ENCODE data around the gene KIF9.

Gene KIF9

GRCh38 chr3:47283591-47284364 lies 1.2 kb upstream of the KIF9 start:
- DNase-seq (ENCODE audit: low read depth, low spot score) = no peak
- no peaks in the 10 kb centered on the region for H3K9me3 ChIP-seq (ENCODE audit: low read depth, low read length)
- H3K27ac ChIP-seq = no peak overlapping the region

GRCh38 chr3:47283193-47283537 lies 566 bp upstream of the KIF9 start:
- H3K36me3 ChIP-seq (ENCODE audit: insufficient read depth, low read length) = no peaks in the 10 kb centered on the region
- H3K4me3 ChIP-seq = peak overlapping the region; percentile 88
- no peak overlapping the region for H3K27ac ChIP-seq
- TF ChIP-seq POLR2AphosphoS5 (IDR thresholded peaks at IDR 0.05; ENCODE audit: borderline replicate concordance, low read depth, low read length) (no peak), FOXP2 (optimal IDR thresholded peaks at IDR 0.05; ENCODE audit: control extremely low read depth, extremely low read length, insufficient read depth) (no peak), EZH2 (IDR thresholded peaks at IDR 0.05) (no peak)
- no peaks in the 10 kb centered on the region for H3K9me3 ChIP-seq (ENCODE audit: low read depth, low read length)
- DNase-seq (ENCODE audit: low read depth, low spot score) = no peak
- peak overlapping the region; percentile 80 for H3K9ac ChIP-seq (ENCODE audit: insufficient read length)

More at GRCh38 chr3:47283591-47284364, 1.2 kb upstream of the KIF9 start:
- Histone ChIP-seq H3K9ac (ENCODE audit: insufficient read length) (peak overlapping the region; percentile 80), H3K4me3 (peak overlapping the region; percentile 88), H3K36me3 (ENCODE audit: insufficient read depth, low read length) (no peaks in the 10 kb centered on the region)
- TF ChIP-seq FOXP2 (optimal IDR thresholded peaks at IDR 0.05; ENCODE audit: control extremely low read depth, extremely low read length, insufficient read depth) (no peak), POLR2AphosphoS5 (IDR thresholded peaks at IDR 0.05; ENCODE audit: borderline replicate concordance, low read depth, low read length) (no peak)

GRCh38 chr3:47280519-47280918 lies 2.1 kb downstream of the KIF9 start:
- TF ChIP-seq POLR2AphosphoS5 (IDR thresholded peaks at IDR 0.05; ENCODE audit: borderline replicate concordance, low read depth, low read length) (no peak), FOXP2 (optimal IDR thresholded peaks at IDR 0.05; ENCODE audit: control extremely low read depth, extremely low read length, insufficient read depth) (no peak), EZH2 (IDR thresholded peaks at IDR 0.05) (no peak)
- no peaks in the 10 kb centered on the region for H3K36me3 ChIP-seq (ENCODE audit: insufficient read depth, low read length)

GRCh38 chr3:47276558-47276957 lies 6.0 kb downstream of the KIF9 start:
- H3K36me3 ChIP-seq (ENCODE audit: insufficient read depth, low read length) = no peaks in the 10 kb centered on the region
- no peak overlapping the region for H3K4me3 ChIP-seq
- H3K27ac ChIP-seq = no peak overlapping the region
- no peak overlapping the region for H3K9ac ChIP-seq (ENCODE audit: insufficient read length)
- no peaks in the 10 kb centered on the region for H3K9me3 ChIP-seq (ENCODE audit: low read depth, low read length)
- no peak for DNase-seq (ENCODE audit: low read depth, low spot score)
- TF ChIP-seq EZH2 (IDR thresholded peaks at IDR 0.05) = no peak
- no peak for TF ChIP-seq FOXP2 (optimal IDR thresholded peaks at IDR 0.05; ENCODE audit: control extremely low read depth, extremely low read length, insufficient read depth)

More at GRCh38 chr3:47280519-47280918, 2.1 kb downstream of the KIF9 start:
- H3K9me3 ChIP-seq (ENCODE audit: low read depth, low read length) = no peaks in the 10 kb centered on the region
- H3K27ac ChIP-seq = no peak overlapping the region
- no peak overlapping the region for H3K9ac ChIP-seq (ENCODE audit: insufficient read length)
- no peak overlapping the region for H3K4me3 ChIP-seq
- DNase-seq (ENCODE audit: low read depth, low spot score) = no peak

- no peak for DNase-seq (ENCODE audit: low read depth, low spot score)
- Histone ChIP-seq H3K9ac (ENCODE audit: insufficient read length) (no peak overlapping the region), H3K36me3 (ENCODE audit: insufficient read depth, low read length) (no peaks in the 10 kb centered on the region), H3K27ac (no peak overlapping the region), H3K9me3 (ENCODE audit: low read depth, low read length) (no peaks in the 10 kb centered on the region), H3K4me3 (no peak overlapping the region)
- TF ChIP-seq EZH2 (IDR thresholded peaks at IDR 0.05) (no peak), FOXP2 (optimal IDR thresholded peaks at IDR 0.05; ENCODE audit: control extremely low read depth, extremely low read length, insufficient read depth) (no peak), POLR2AphosphoS5 (IDR thresholded peaks at IDR 0.05; ENCODE audit: borderline replicate concordance, low read depth, low read length) (no peak)
Measured at GRCh38 chr3:47274652-47275051, 7.9 kb downstream of the KIF9 start.

- no peak for TF ChIP-seq FOXP2 (optimal IDR thresholded peaks at IDR 0.05; ENCODE audit: control extremely low read depth, extremely low read length, insufficient read depth)
- TF ChIP-seq EZH2 (IDR thresholded peaks at IDR 0.05) = no peak
- TF ChIP-seq POLR2AphosphoS5 (IDR thresholded peaks at IDR 0.05; ENCODE audit: borderline replicate concordance, low read depth, low read length) = no peak
Measured at GRCh38 chr3:47273564-47273963, 9.0 kb downstream of the KIF9 start.

GRCh38 chr3:47270526-47270925 lies 12.1 kb downstream of the KIF9 start:
- DNase-seq (ENCODE audit: low read depth, low spot score) = no peak
- TF ChIP-seq POLR2AphosphoS5 (IDR thresholded peaks at IDR 0.05; ENCODE audit: borderline replicate concordance, low read depth, low read length) (no peak), EZH2 (IDR thresholded peaks at IDR 0.05) (no peak), FOXP2 (optimal IDR thresholded peaks at IDR 0.05; ENCODE audit: control extremely low read depth, extremely low read length, insufficient read depth) (no peak)
- no peak overlapping the region for H3K4me3 ChIP-seq
- H3K9ac ChIP-seq (ENCODE audit: insufficient read length) = no peak overlapping the region
- H3K27ac ChIP-seq = no peak overlapping the region
- H3K9me3 ChIP-seq (ENCODE audit: low read depth, low read length) = no peaks in the 10 kb centered on the region
- no peaks in the 10 kb centered on the region for H3K36me3 ChIP-seq (ENCODE audit: insufficient read depth, low read length)

More at GRCh38 chr3:47273564-47273963, 9.0 kb downstream of the KIF9 start:
- no peak overlapping the region for H3K9ac ChIP-seq (ENCODE audit: insufficient read length)
- H3K36me3 ChIP-seq (ENCODE audit: insufficient read depth, low read length) = no peaks in the 10 kb centered on the region
- H3K4me3 ChIP-seq = no peak overlapping the region
- no peaks in the 10 kb centered on the region for H3K9me3 ChIP-seq (ENCODE audit: low read depth, low read length)
- no peak overlapping the region for H3K27ac ChIP-seq
- DNase-seq (ENCODE audit: low read depth, low spot score) = no peak

- Histone ChIP-seq H3K27ac (no peak overlapping the region), H3K9ac (ENCODE audit: insufficient read length) (no peak overlapping the region), H3K4me3 (no peak overlapping the region), H3K36me3 (ENCODE audit: insufficient read depth, low read length) (no peaks in the 10 kb centered on the region), H3K9me3 (ENCODE audit: low read depth, low read length) (no peaks in the 10 kb centered on the region)
- DNase-seq (ENCODE audit: low read depth, low spot score) = no peak
- TF ChIP-seq EZH2 (IDR thresholded peaks at IDR 0.05) (no peak), POLR2AphosphoS5 (IDR thresholded peaks at IDR 0.05; ENCODE audit: borderline replicate concordance, low read depth, low read length) (no peak)
Measured at GRCh38 chr3:47267490-47267824, 15.1 kb downstream of the KIF9 start.

All from SK-N-MC (cell line).